HG02885 (cell line): ENCODE results near the gene VPS8.
"Not testable (repeated sequence)": the region's sequence is repeated elsewhere in the genome, so short reads cannot be mapped to it uniquely, and the experiment has no call there.

Experiments used
- ATAC-seq: cut with Tn5 transposase; IDR thresholded peaks from one replicate; pipeline ENCODE4 v1.9.1; 2021; ENCODE audit warnings: mild to moderate bottlenecking; ENCODE audit not compliant: unreplicated experiment, poor library complexity

The VPS8 gene

GRCh38 chr3:184845819-184846218, 33.9 kb downstream of the VPS8 start:
- no peak for ATAC-seq

- no peak for ATAC-seq
These were observed 34.5 kb downstream of the VPS8 start for GRCh38 chr3:184846496-184846895.

- no peak for ATAC-seq
These were observed 37.0 kb downstream of the VPS8 start for GRCh38 chr3:184848934-184849333.

GRCh38 chr3:184850201-184850600, 38.2 kb downstream of the VPS8 start:
- no peak for ATAC-seq

GRCh38 chr3:184857099-184857498, 45.1 kb downstream of the VPS8 start:
- no peak for ATAC-seq

GRCh38 chr3:184864000-184864399, 52.0 kb downstream of the VPS8 start:
- no peak for ATAC-seq

GRCh38 chr3:184868477-184868876, 56.5 kb downstream of the VPS8 start:
- no peak for ATAC-seq

GRCh38 chr3:184872200-184872599, 60.2 kb downstream of the VPS8 start:
- ATAC-seq, result peak; percentile 43

- ATAC-seq, result no peak
These were observed 61.2 kb downstream of the VPS8 start for GRCh38 chr3:184873141-184873540.

- ATAC-seq, result no peak
These were observed 63.0 kb downstream of the VPS8 start for GRCh38 chr3:184874709-184875644.

GRCh38 chr3:184880276-184881019, 68.5 kb downstream of the VPS8 start:
- ATAC-seq, result no peak

GRCh38 chr3:184884359-184885017, 72.5 kb downstream of the VPS8 start:
- ATAC-seq, result peak; percentile 94

- ATAC-seq, result no peak
These were observed 73.1 kb downstream of the VPS8 start for GRCh38 chr3:184885112-184885511.

GRCh38 chr3:184887574-184887973, 75.6 kb downstream of the VPS8 start:
- no peak for ATAC-seq

- ATAC-seq, result no peak
These were observed 77.4 kb downstream of the VPS8 start for GRCh38 chr3:184889312-184889904.

- ATAC-seq, result no peak
These were observed 82.1 kb downstream of the VPS8 start for GRCh38 chr3:184894051-184894450.

GRCh38 chr3:184895350-184895749, 83.4 kb downstream of the VPS8 start:
- ATAC-seq, result no peak

GRCh38 chr3:184896336-184896735, 84.4 kb downstream of the VPS8 start:
- no peak for ATAC-seq

- ATAC-seq, result no peak
These were observed 88.1 kb downstream of the VPS8 start for GRCh38 chr3:184899953-184900595.

GRCh38 chr3:184907031-184907430, 95.1 kb downstream of the VPS8 start:
- not testable (repeated sequence) for ATAC-seq
